Astrocyte (in vitro differentiated cells and primary cell): ENCODE results near the gene HMG20B. TPM values are rescaled to one million over a fixed set of nuclear protein-coding genes. Genes with fewer than 3 reads are reported as not detected.
"Not testable (repeated sequence)": the region's sequence is repeated elsewhere in the genome, so short reads cannot be mapped to it uniquely, and the experiment has no call there.

ENCODE experiments used
- DNase-seq: peaks from one replicate; pipeline ENCODE4 v3.0.0-alpha.2; 2010; ENCODE audit warnings: low read depth
- FAIRE-seq: peaks from 2 replicates; lab custom pipeline; 2011; peaks lifted over from hg19 to GRCh38; lab: Jason Lieb, UNC
- H2AFZ ChIP-seq: 2 replicates; pipeline ENCODE4 v1.6.0; 2012; ENCODE audit warnings: low read depth, low read length, inconsistent platforms
- H3K27ac ChIP-seq: 2 replicates; pipeline ENCODE4 v1.5.1; 2011; ENCODE audit warnings: low read depth, low read length, inconsistent platforms
- H3K27me3 ChIP-seq: 2 replicates; pipeline ENCODE4 v1.6.0; 2011; ENCODE audit warnings: low read length, inconsistent platforms; ENCODE audit not compliant: insufficient read depth
- H3K36me3 ChIP-seq: 2 replicates; pipeline ENCODE4 v1.5.1; 2011; ENCODE audit warnings: low read length, inconsistent platforms; ENCODE audit not compliant: insufficient read depth
- H3K4me1 ChIP-seq: 2 replicates; pipeline ENCODE4 v1.5.1; 2011; ENCODE audit warnings: low read length, inconsistent platforms; ENCODE audit not compliant: insufficient read depth
- H3K4me2 ChIP-seq: 2 replicates; pipeline ENCODE4 v1.6.0; 2012; ENCODE audit warnings: low read length, inconsistent platforms
- H3K4me3 ChIP-seq: 2 replicates; pipeline ENCODE4 v1.5.1; 2011; ENCODE audit warnings: low read depth, mild to moderate bottlenecking, low read length, inconsistent platforms; ENCODE audit not compliant: insufficient read depth
- H3K79me2 ChIP-seq: 2 replicates; pipeline ENCODE4 v1.6.0; 2012; ENCODE audit warnings: mild to moderate bottlenecking, low read length, inconsistent platforms; ENCODE audit not compliant: insufficient read depth
- H3K9ac ChIP-seq: 2 replicates; pipeline ENCODE4 v1.6.0; 2012; ENCODE audit warnings: mild to moderate bottlenecking, low read length, inconsistent platforms
- H3K9me3 ChIP-seq: 2 replicates; pipeline ENCODE4 v1.5.1; 2012; ENCODE audit warnings: low read depth, mild to moderate bottlenecking, low read length, inconsistent platforms; ENCODE audit not compliant: insufficient read depth
- H4K20me1 ChIP-seq: 2 replicates; pipeline ENCODE4 v1.6.0; 2012; ENCODE audit warnings: low read length, inconsistent platforms; ENCODE audit not compliant: insufficient read depth
- H3K27ac Mint-ChIP-seq: one replicate; pipeline ENCODE4 v1.8.0; 2021; ENCODE audit warnings: mild to moderate bottlenecking, mixed read lengths; ENCODE audit not compliant: unreplicated experiment
- H3K27me3 Mint-ChIP-seq: one replicate; pipeline ENCODE4 v1.8.0; 2021; ENCODE audit warnings: low read depth, mixed read lengths; ENCODE audit not compliant: unreplicated experiment
- H3K36me3 Mint-ChIP-seq: one replicate; pipeline ENCODE4 v1.8.0; 2021; ENCODE audit warnings: low read depth, mixed read lengths; ENCODE audit not compliant: unreplicated experiment
- H3K4me1 Mint-ChIP-seq: one replicate; pipeline ENCODE4 v1.8.0; 2021; ENCODE audit warnings: low read depth, mixed read lengths; ENCODE audit not compliant: unreplicated experiment
- H3K4me3 Mint-ChIP-seq: one replicate; pipeline ENCODE4 v1.8.0; 2021; ENCODE audit warnings: mild to moderate bottlenecking, moderate library complexity, mixed read lengths; ENCODE audit not compliant: unreplicated experiment
- H3K9me3 Mint-ChIP-seq: one replicate; pipeline ENCODE4 v1.8.0; 2021; ENCODE audit warnings: mild to moderate bottlenecking, mixed read lengths; ENCODE audit not compliant: unreplicated experiment
- EZH2 ChIP-seq: IDR thresholded peaks from 2 replicates; pipeline ENCODE4 v1.6.1; 2012; ENCODE audit warnings: mild to moderate bottlenecking, low read length, inconsistent platforms; ENCODE audit not compliant: insufficient read depth
- total RNA-seq: library from RNA; stranded (reverse); gene quantifications from 2 replicates; pipeline ENCODE4 v1.2.1, GENCODE V29; 2021
- TF ChIP-seq, protein P1 (sequence below): IDR thresholded peaks from 2 replicates; pipeline ENCODE4 v1.5.1; 2011; ENCODE audit warnings: low read depth, mild to moderate bottlenecking, inconsistent platforms, low read length, moderate library complexity; ENCODE audit not compliant: insufficient read depth

HMG20B gene
- total RNA-seq, 1 donor from 2014 or later = 55.9 TPM

DNA sequence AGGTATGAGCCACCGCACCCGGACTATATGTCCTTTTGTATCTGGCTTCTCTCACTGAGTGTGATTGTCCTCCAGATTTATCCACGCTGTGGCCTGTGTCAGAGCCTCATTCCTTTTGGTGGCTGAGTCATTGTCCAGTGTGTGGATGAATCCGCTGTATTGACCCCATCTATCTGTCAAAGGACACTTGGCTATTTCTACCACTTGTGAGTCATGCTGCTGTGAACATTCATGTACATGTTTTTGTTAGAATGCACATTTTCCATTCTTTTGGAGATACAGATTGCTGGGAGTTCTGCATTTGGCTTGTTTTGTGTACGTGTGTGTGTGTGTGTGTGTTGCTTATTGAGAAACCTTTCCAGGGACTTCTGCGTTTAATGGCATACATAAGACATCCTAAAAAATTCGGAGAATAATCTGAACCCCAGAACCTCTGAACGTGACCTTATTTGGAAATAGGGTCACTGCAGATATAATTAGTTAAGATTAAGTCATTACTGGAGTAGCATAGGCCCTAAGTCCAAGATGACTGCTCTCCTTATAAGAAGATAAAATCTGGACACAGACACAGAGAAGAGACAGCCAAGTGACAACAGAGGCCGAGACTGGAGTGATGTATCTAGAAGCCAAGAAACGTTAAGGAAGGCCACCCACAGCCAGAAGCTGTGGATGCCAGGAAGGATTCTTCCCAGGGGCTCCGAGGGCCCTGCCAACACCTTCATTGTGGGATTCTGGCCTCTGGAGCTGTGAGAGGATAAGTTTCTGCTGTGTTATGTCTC is 7.6 kb downstream of the HMG20B start:
- peak; percentile 97 for FAIRE-seq
- H3K79me2 ChIP-seq = no peaks in the 10 kb centered on the region
- no peak overlapping the region for H3K4me3 ChIP-seq
- H4K20me1 ChIP-seq = peaks cover 8% of the 10 kb centered on the region
- peak overlapping the region; percentile 61 for H3K4me2 ChIP-seq
- H3K4me3 Mint-ChIP-seq = peak overlapping the region; percentile 22
- H3K27me3 ChIP-seq = no peaks in the 10 kb centered on the region
- peaks cover 9% of the 10 kb centered on the region for H3K27me3 Mint-ChIP-seq
- TF ChIP-seq, protein P1, sequence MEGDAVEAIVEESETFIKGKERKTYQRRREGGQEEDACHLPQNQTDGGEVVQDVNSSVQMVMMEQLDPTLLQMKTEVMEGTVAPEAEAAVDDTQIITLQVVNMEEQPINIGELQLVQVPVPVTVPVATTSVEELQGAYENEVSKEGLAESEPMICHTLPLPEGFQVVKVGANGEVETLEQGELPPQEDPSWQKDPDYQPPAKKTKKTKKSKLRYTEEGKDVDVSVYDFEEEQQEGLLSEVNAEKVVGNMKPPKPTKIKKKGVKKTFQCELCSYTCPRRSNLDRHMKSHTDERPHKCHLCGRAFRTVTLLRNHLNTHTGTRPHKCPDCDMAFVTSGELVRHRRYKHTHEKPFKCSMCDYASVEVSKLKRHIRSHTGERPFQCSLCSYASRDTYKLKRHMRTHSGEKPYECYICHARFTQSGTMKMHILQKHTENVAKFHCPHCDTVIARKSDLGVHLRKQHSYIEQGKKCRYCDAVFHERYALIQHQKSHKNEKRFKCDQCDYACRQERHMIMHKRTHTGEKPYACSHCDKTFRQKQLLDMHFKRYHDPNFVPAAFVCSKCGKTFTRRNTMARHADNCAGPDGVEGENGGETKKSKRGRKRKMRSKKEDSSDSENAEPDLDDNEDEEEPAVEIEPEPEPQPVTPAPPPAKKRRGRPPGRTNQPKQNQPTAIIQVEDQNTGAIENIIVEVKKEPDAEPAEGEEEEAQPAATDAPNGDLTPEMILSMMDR = no peak
- TF ChIP-seq EZH2 = no peak
- H3K4me1 ChIP-seq = peaks cover 24% of the 10 kb centered on the region
- H3K27ac Mint-ChIP-seq = no peak overlapping the region
- no peak overlapping the region for H2AFZ ChIP-seq
- H3K27ac ChIP-seq = peak overlapping the region; percentile 58
- H3K9me3 ChIP-seq = no peaks in the 10 kb centered on the region
- peaks cover 3% of the 10 kb centered on the region for H3K36me3 Mint-ChIP-seq
- H3K4me1 Mint-ChIP-seq = peaks cover 12% of the 10 kb centered on the region
- H3K36me3 ChIP-seq = peaks cover 3% of the 10 kb centered on the region
- no peaks in the 10 kb centered on the region for H3K9me3 Mint-ChIP-seq
- peak; percentile 97 for DNase-seq
- peak overlapping the region; percentile 22 for H3K9ac ChIP-seq

DNA sequence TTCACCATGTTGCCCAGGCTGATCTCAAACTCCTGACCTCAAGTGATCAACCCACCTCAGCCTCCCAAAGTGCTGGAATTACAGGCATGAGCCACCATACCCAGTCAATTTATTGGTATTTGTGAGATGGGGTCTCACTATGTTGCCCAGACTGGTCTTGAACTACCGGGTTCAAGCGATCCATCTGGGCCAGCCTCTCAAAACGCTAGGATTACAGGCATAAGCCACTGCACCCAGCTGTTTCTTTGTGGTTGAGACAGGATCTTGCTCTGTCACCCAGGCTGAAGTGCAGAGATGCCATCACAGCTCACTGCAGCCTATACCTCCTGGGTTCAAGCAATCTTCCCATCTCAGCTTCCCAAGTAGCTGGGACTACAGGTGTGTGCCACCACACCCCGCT is 9.0 kb downstream of the HMG20B start:
- not testable (repeated sequence) for H3K27ac Mint-ChIP-seq, H3K79me2 ChIP-seq, H2AFZ ChIP-seq, H3K27me3 ChIP-seq, H3K4me3 Mint-ChIP-seq, H3K4me3 ChIP-seq, H3K36me3 ChIP-seq, H3K9me3 ChIP-seq, H3K9ac ChIP-seq, H3K9me3 Mint-ChIP-seq, H4K20me1 ChIP-seq, DNase-seq, H3K27me3 Mint-ChIP-seq, H3K36me3 Mint-ChIP-seq, H3K4me2 ChIP-seq, FAIRE-seq, H3K27ac ChIP-seq
- H3K4me1 ChIP-seq = peaks cover 19% of the 10 kb centered on the region
- H3K4me1 Mint-ChIP-seq = peaks cover 11% of the 10 kb centered on the region

DNA sequence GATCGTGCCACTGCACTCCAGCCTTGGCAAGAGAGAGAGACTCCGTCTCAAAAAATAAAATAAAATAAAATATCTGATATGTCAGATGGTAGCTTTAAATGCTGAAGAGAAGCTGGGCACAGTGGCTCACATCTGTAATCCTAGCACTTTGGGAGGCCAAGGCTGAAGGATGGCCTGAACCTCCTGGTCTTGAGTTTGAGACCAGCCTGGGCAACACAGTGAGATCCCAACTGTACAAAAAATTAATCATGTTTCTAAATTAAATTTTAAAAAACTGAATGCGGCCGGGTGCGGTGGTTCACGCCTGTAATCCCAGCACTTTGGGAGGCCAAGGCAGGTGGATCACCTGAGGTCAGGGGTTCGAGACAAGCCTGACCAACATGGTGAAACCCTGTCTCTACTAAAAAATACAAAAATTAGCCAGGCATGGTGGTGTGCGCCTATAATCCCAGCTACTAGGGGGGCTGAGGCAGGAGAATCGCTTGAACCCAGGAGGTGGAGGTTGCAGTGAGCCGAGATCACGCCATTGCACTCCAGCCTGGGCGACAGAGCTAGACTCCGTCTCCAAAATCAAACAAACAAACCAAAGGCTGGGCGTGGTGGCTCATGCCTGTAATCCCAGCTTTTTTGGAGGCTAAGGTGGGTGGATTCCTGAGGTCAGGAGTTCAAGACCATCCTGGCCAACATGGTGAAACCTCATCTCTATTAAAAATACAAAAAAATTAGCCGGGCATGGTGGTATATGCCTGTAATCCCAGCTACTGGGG is 11.5 kb downstream of the HMG20B start:
- H3K27me3 ChIP-seq, H3K4me2 ChIP-seq, H4K20me1 ChIP-seq, H3K4me3 Mint-ChIP-seq, H3K79me2 ChIP-seq, FAIRE-seq, H3K9ac ChIP-seq, H3K4me3 ChIP-seq, DNase-seq, H3K27ac ChIP-seq, H3K9me3 Mint-ChIP-seq, H3K9me3 ChIP-seq, H2AFZ ChIP-seq, H3K36me3 ChIP-seq, H3K27ac Mint-ChIP-seq, H3K36me3 Mint-ChIP-seq: not testable (repeated sequence)
- Mint-ChIP-seq H3K4me1 (peaks cover 11% of the 10 kb centered on the region), H3K27me3 (peaks cover 13% of the 10 kb centered on the region)
- H3K4me1 ChIP-seq = peaks cover 19% of the 10 kb centered on the region
